Karpas-422 (cell line): Measurements from ENCODE around the gene ABHD17A. TPM values are rescaled to one million over a fixed set of nuclear protein-coding genes. Genes with fewer than 3 reads are reported as not detected.

Experiments
- DNase-seq: peaks from one replicate; pipeline ENCODE4 v3.0.0-alpha.2; 2015
- H2AFZ ChIP-seq: fragments of 200-600 bp; sonication (generic); 2 replicates; pipeline ENCODE4 v1.6.1; 2014; ENCODE audit warnings: antibody characterized with exemption, low read length, mixed read lengths
- H3K27ac ChIP-seq: fragments of 200-600 bp; sonication (generic); 2 replicates; pipeline ENCODE4 v1.5.1; 2014; ENCODE audit warnings: mild to moderate bottlenecking, low read length, moderate library complexity
- H3K27me3 ChIP-seq: fragments of 200-600 bp; sonication (generic); 2 replicates; pipeline ENCODE4 v1.6.1; 2014; ENCODE audit warnings: low read length, mixed read lengths
- H3K36me3 ChIP-seq: fragments of 200-600 bp; sonication (generic); 2 replicates; pipeline ENCODE4 v1.6.1; 2014; ENCODE audit warnings: low read length, mixed read lengths; ENCODE audit not compliant: insufficient read depth
- H3K4me1 ChIP-seq: fragments of 200-600 bp; sonication (generic); 2 replicates; pipeline ENCODE4 v1.6.1; 2014; ENCODE audit warnings: mild to moderate bottlenecking, low read length, mixed read lengths
- H3K4me2 ChIP-seq: fragments of 200-600 bp; sonication (generic); 2 replicates; pipeline ENCODE4 v1.6.1; 2014; ENCODE audit warnings: low read length, low read depth, mild to moderate bottlenecking; ENCODE audit not compliant: poor library complexity, severe bottlenecking
- H3K4me3 ChIP-seq: fragments of 200-600 bp; sonication (generic); 2 replicates; pipeline ENCODE4 v1.5.1; 2014; ENCODE audit warnings: mild to moderate bottlenecking, antibody characterized with exemption, low read length, mixed read lengths
- H3K79me2 ChIP-seq: fragments of 200-600 bp; sonication (generic); 2 replicates; pipeline ENCODE4 v1.6.1; 2014; ENCODE audit warnings: mild to moderate bottlenecking, low read length, mixed read lengths
- H3K9ac ChIP-seq: fragments of 200-600 bp; sonication (generic); 2 replicates; pipeline ENCODE4 v1.6.0; 2014; ENCODE audit warnings: low read length
- H3K9me2 ChIP-seq: fragments of 200-600 bp; sonication (generic), shearing (Covaris generic); replicated peaks from 2 replicates; pipeline ENCODE4 v1.6.0; 2014; ENCODE audit warnings: mild to moderate bottlenecking, low read length, moderate library complexity; ENCODE audit not compliant: insufficient read depth
- H3K9me3 ChIP-seq: fragments of 300-700, 200-600 bp; sonication (generic); 2 replicates; pipeline ENCODE4 v1.6.1; 2014; ENCODE audit warnings: low read length, mixed read lengths
- H4K20me1 ChIP-seq: fragments of 200-600 bp; sonication (generic); 2 replicates; pipeline ENCODE4 v1.6.1; 2014; ENCODE audit warnings: mild to moderate bottlenecking, antibody characterized with exemption, low read length, low read depth; ENCODE audit not compliant: insufficient read depth
- total RNA-seq: library from RNA; depleted of rRNA; stranded (reverse); fragments of >200 nt; shearing (Covaris generic); gene quantifications from 2 replicates; pipeline ENCODE4 v1.2.3, GENCODE V29; 2014; ENCODE audit warnings: low replicate concordance

ABHD17A gene
- total RNA-seq, 1 experiment from 2014 or later, result 52.5 TPM

DNA sequence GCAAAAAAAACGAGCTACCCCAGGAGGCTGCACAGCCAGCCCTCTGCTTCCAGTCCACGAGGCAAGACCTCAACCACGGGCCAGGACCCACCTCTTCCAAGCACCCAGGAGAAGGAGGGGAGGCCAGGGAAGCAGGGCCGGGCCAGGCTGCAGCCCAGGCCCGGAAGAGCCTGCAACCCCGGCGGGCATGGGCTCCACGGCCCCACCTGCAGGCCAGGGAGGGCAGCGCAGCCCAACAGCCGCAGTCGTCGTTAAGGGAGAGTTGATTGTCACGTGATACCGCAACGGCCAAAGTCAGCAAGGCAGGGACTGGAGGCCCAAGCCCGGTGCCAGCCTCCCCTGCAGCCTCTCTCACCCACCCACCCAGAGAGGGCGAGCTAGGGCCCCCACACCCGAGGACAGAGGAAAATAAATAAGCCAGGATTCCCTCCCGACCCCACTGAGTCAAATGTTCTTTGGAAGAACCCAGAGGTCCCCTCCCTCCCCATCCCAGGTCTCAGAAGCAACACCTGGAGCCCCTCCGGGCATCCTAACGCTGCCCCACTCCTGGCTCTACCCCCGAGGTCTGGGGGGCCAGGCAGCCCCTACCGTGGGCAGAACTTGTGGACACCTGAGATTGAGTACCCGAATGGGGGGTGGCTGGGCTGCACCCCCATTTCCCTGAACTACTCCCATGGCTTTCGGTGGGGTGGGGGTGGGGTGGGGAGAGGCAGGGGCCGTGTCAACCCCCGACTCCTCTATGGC is 31.8 kb downstream of the ABHD17A start:
- Histone ChIP-seq H3K4me3 (no peak overlapping the region), H4K20me1 (peaks cover 33% of the 10 kb centered on the region), H3K79me2 (peaks cover 68% of the 10 kb centered on the region), H3K9me2 (no peaks in the 10 kb centered on the region), H3K27ac (peak overlapping the region; percentile 54), H3K4me2 (peak overlapping the region; percentile 25), H3K4me1 (peaks cover 60% of the 10 kb centered on the region), H3K9ac (peak overlapping the region; percentile 53), H3K27me3 (no peaks in the 10 kb centered on the region), H3K9me3 (no peaks in the 10 kb centered on the region), H3K36me3 (no peaks in the 10 kb centered on the region; the same call in 1 of the 2 replicates), H2AFZ (no peak overlapping the region)
- peak; percentile 94 for DNase-seq

GRCh38 chr19:1852581-1853128 is 32.6 kb downstream of the ABHD17A start:
- peak overlapping the region; percentile 53 for H3K9ac ChIP-seq
- no peak overlapping the region for H2AFZ ChIP-seq
- no peaks in the 10 kb centered on the region for H3K9me3 ChIP-seq
- DNase-seq, result no peak
- H3K27ac ChIP-seq, result peak overlapping the region; percentile 49
- H3K4me3 ChIP-seq, result no peak overlapping the region
- H3K79me2 ChIP-seq, result peaks cover 65% of the 10 kb centered on the region
- H3K27me3 ChIP-seq, result no peaks in the 10 kb centered on the region
- no peaks in the 10 kb centered on the region; the same call in 1 of the 2 replicates for H3K36me3 ChIP-seq
- H3K4me2 ChIP-seq, result peak overlapping the region; percentile 25
- H3K4me1 ChIP-seq, result peaks cover 52% of the 10 kb centered on the region
- no peaks in the 10 kb centered on the region for H3K9me2 ChIP-seq
- H4K20me1 ChIP-seq, result peaks cover 34% of the 10 kb centered on the region

- Histone ChIP-seq H4K20me1 (peaks cover 41% of the 10 kb centered on the region), H3K4me2 (no peak overlapping the region), H3K9me3 (no peaks in the 10 kb centered on the region), H3K4me3 (no peak overlapping the region), H3K9ac (no peak overlapping the region), H3K9me2 (no peaks in the 10 kb centered on the region), H3K27me3 (no peaks in the 10 kb centered on the region), H3K79me2 (peaks cover 65% of the 10 kb centered on the region), H2AFZ (no peak overlapping the region), H3K27ac (no peak overlapping the region), H3K4me1 (peaks cover 50% of the 10 kb centered on the region), H3K36me3 (no peaks in the 10 kb centered on the region; the same call in 1 of the 2 replicates)
- DNase-seq, result no peak
Measured at GRCh38 chr19:1851654-1852580, 33.4 kb downstream of the ABHD17A start.

- Histone ChIP-seq H3K9me3 (no peaks in the 10 kb centered on the region), H2AFZ (no peak overlapping the region), H3K9me2 (no peaks in the 10 kb centered on the region), H3K4me2 (no peak overlapping the region), H3K4me1 (peaks cover 50% of the 10 kb centered on the region), H4K20me1 (peaks cover 44% of the 10 kb centered on the region), H3K9ac (no peak overlapping the region), H3K27ac (no peak overlapping the region), H3K4me3 (no peak overlapping the region), H3K79me2 (peaks cover 65% of the 10 kb centered on the region), H3K27me3 (no peaks in the 10 kb centered on the region), H3K36me3 (no peaks in the 10 kb centered on the region; the same call in 1 of the 2 replicates)
- DNase-seq, result no peak
Measured at GRCh38 chr19:1850809-1851653, 34.3 kb downstream of the ABHD17A start.

DNA sequence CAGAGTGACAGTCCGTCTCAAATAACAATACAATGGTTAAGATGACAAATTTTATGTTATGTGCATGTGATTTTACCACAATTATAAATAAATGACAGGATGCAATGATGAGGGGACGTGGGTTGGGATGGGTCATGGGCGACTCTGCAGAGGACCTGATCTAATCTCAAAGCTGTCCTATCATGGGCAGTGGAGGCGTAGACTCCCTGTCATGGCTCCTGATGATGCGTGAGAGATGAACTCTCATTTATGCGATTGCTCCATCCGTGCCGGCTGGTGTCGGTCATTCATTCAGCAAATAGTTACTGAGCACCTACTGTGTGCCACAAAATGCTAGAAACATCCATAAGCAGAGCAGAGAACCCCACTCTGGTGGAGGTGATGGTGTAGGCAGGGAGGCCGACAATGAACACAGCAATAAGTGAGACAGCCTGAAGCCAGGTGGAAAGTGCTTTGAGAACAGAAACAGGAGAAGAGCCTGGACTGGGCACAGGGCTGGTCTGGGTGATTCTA is 35.4 kb downstream of the ABHD17A start:
- H3K4me1 ChIP-seq, result peaks cover 39% of the 10 kb centered on the region
- no peak for DNase-seq

DNA sequence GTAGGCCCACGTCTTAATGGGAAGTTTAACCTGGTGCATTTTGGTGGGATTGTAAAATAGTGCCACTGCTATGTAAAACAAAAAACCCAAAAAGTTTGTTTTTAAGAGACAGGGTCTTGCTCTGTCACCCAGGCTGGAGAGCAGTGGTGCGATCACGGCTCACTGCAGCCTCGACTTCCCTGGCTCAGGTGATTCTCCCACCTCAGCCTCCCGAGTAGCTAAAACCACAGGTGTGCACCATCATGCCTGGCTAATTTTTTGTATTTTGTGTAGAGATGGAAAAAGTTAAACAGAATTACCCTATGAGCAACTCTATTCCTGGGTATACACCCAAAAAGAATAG is 36.2 kb downstream of the ABHD17A start:
- Histone ChIP-seq H3K79me2 (peaks cover 65% of the 10 kb centered on the region), H3K4me1 (peaks cover 31% of the 10 kb centered on the region), H3K27me3 (no peaks in the 10 kb centered on the region), H4K20me1 (peaks cover 45% of the 10 kb centered on the region), H3K9me3 (no peaks in the 10 kb centered on the region), H3K9ac (no peak overlapping the region), H2AFZ (no peak overlapping the region), H3K4me2 (peak overlapping the region; percentile 99), H3K4me3 (peak overlapping the region; percentile 100; the same call in 1 of the 2 replicates), H3K9me2 (no peaks in the 10 kb centered on the region), H3K27ac (no peak overlapping the region), H3K36me3 (peaks cover 3% of the 10 kb centered on the region; the same call in 1 of the 2 replicates)
- no peak for DNase-seq

More for the DNA sequence above, 35.4 kb downstream of the ABHD17A start:
- H3K4me3 ChIP-seq, result no peak overlapping the region
- H3K4me2 ChIP-seq, result no peak overlapping the region
- no peaks in the 10 kb centered on the region for H3K27me3 ChIP-seq
- no peak overlapping the region for H3K27ac ChIP-seq
- no peaks in the 10 kb centered on the region for H3K9me3 ChIP-seq
- H3K9ac ChIP-seq, result no peak overlapping the region
- H2AFZ ChIP-seq, result no peak overlapping the region
- peaks cover 65% of the 10 kb centered on the region for H3K79me2 ChIP-seq
- H4K20me1 ChIP-seq, result peaks cover 46% of the 10 kb centered on the region
- H3K36me3 ChIP-seq, result peaks cover 3% of the 10 kb centered on the region; the same call in 1 of the 2 replicates
- no peaks in the 10 kb centered on the region for H3K9me2 ChIP-seq

GRCh38 chr19:1848399-1849131 is 36.7 kb downstream of the ABHD17A start, which contains the start of gene REXO1:
Gene REXO1 (minus strand): TSS chr19:1848483. CDS start chr19:1848358, 125 bp downstream.
- Histone ChIP-seq H2AFZ (no peak within 1 kb of the TSS), H3K4me3 (peak within 1 kb of the TSS; percentile 100), H3K79me2 (peaks cover 66% of the 10 kb centered on the region)

More at GRCh38 chr19:1848399-1849131, 36.7 kb downstream of the ABHD17A start, which contains the start of gene REXO1:
- Histone ChIP-seq H3K4me2 (peak within 1 kb of the TSS; percentile 99), H3K4me1 (peaks cover 26% of the 10 kb centered on the region), H3K9me2 (no peaks in the 10 kb centered on the region), H3K9ac (peak within 1 kb of the TSS; percentile 92), H3K27ac (peak within 1 kb of the TSS; percentile 93), H3K27me3 (no peaks in the 10 kb centered on the region), H4K20me1 (peaks cover 47% of the 10 kb centered on the region), H3K9me3 (no peaks in the 10 kb centered on the region), H3K36me3 (peaks cover 3% of the 10 kb centered on the region; the same call in 1 of the 2 replicates)
- peak; percentile 99 for DNase-seq
